GM13976 (cell line): ENCODE data around the gene NME7.
"Not testable (repeated sequence)": the region's sequence is repeated elsewhere in the genome, so short reads cannot be mapped to it uniquely, and the experiment has no call there.

Experiments used
- DNase-seq: peaks from one replicate; pipeline ENCODE4 v3.0.0; 2012; ENCODE audit warnings: low spot score
- CTCF ChIP-seq: IDR thresholded peaks from 2 replicates; pipeline ENCODE4 v1.5.1; 2012; ENCODE audit warnings: borderline replicate concordance, mild to moderate bottlenecking; ENCODE audit not compliant: insufficient read depth; ENCODE audit errors: extremely low read depth, missing control alignments, control extremely low read depth
- in situ Hi-C: fragments of 300-500 bp; cut with MboI; formaldehyde crosslinking; loops from one replicate; pipeline ENCODE4 v1.12.0; 2022; ENCODE audit warnings: low sequenced_read_pairs, mixed read lengths, inconsistent platforms; ENCODE audit not compliant: unreplicated experiment

NME7 gene

DNA sequence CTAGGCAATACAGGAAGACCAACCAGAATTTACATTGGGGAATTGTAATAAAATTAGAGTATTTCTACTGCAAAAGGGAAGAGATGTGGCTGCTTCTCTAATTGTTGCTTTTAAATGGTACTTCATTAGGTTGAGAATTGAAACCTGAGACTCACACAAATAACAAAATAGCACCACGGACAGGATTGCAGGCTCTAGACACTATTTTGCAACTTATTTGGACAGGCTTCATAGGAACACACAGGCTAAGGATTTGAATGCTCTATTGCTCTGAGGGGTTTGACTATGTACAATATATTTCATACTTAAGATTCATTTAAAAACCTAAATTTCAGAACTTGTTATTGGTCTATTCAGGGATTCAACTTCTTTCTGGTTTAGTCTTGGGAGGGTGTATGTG lies 181.5 kb downstream of the NME7 start:
- in situ Hi-C loops = no loop called here
- DNase-seq = no peak
- no peak for TF ChIP-seq CTCF

GRCh38 chr1:169184812-169185211 lies 182.8 kb downstream of the NME7 start:
- no peak for DNase-seq
- in situ Hi-C loops = no loop called here
- TF ChIP-seq CTCF = no peak

DNA sequence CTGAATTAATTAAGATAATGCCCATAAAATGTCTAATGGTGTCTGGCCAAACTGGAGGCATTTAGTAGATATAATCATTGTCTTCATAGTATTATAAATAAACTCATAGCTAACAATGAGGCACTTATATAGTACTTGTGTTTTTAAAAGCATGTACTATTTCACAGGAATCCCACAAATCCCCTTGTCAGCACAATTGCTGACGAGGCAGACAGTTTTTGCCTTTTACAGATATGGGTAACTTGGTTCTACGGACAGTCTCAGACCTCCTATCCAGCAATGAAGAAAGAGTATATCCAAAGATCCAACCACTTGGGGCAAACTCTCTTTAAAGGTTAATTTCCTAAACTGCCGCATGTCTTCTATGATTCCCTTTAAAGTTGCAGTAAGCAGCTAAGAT lies 187.4 kb downstream of the NME7 start:
- TF ChIP-seq CTCF = no peak
- no peak for DNase-seq
- in situ Hi-C loops = no loop called here

DNA sequence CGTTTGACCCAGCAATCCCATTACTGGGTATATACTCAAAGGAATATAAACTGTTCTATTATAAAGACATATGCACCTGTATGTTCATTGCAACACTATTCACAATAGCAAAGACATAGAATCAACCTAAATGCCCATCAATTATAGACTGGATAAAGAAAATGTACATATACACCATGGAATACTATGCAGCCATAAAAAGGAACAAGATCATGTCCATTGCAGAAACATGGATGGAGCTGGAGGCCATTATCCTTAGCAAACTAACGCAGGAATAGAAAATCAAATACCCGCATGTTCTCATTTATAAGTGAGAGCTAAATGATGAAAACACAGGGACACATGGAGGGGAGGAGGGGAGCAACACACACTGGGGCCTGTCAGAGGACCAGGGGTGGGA lies 188.2 kb downstream of the NME7 start:
- in situ Hi-C loops, DNase-seq: not testable (repeated sequence)

GRCh38 chr1:169175461-169175860 lies 192.1 kb downstream of the NME7 start:
- DNase-seq = no peak
- no peak for TF ChIP-seq CTCF
- in situ Hi-C loops = no loop called here

GRCh38 chr1:169163059-169163458 lies 204.5 kb downstream of the NME7 start:
- DNase-seq = no peak
- in situ Hi-C loops = no loop called here
- no peak for TF ChIP-seq CTCF

GRCh38 chr1:169161496-169162194 lies 206.0 kb downstream of the NME7 start:
- in situ Hi-C loops = no loop called here
- TF ChIP-seq CTCF = no peak
- DNase-seq = no peak
